Neural progenitor cell (in vitro differentiated cells): ENCODE results near the gene PDE5A. TPM values are rescaled to one million over a fixed set of nuclear protein-coding genes. Genes with fewer than 3 reads are reported as not detected.

Source experiments
- DNase-seq: peaks from one replicate; pipeline ENCODE4 v3.0.0-alpha.2; 2016; ENCODE audit warnings: low spot score
- H2AFZ ChIP-seq: fragments of 200-600 bp; sonication (generic); replicated peaks from 2 replicates; pipeline ENCODE4 v1.6.1; 2016; ENCODE audit warnings: antibody characterized with exemption
- H3F3A ChIP-seq: fragments of 200-600 bp; sonication (generic); 2 replicates; pipeline ENCODE4 v1.6.1; 2016; ENCODE audit warnings: antibody characterized with exemption, low read depth
- H3K27ac ChIP-seq: fragments of 200-600 bp; sonication (generic); 2 replicates; pipeline ENCODE4 v1.5.1; 2016; ENCODE audit warnings: mild to moderate bottlenecking
- H3K27me3 ChIP-seq: fragments of 200-600 bp; sonication (generic); 2 replicates; pipeline ENCODE4 v1.6.1; 2016; ENCODE audit warnings: mild to moderate bottlenecking, moderate library complexity
- H3K36me3 ChIP-seq: fragments of 200-600 bp; sonication (generic); 2 replicates; pipeline ENCODE4 v1.5.1; 2016
- H3K4me1 ChIP-seq: fragments of 200-600 bp; sonication (generic); 2 replicates; pipeline ENCODE4 v1.6.1; 2016; ENCODE audit warnings: mixed run types
- H3K4me2 ChIP-seq: fragments of 200-600 bp; sonication (generic); 2 replicates; pipeline ENCODE4 v1.6.1; 2016
- H3K4me3 ChIP-seq: fragments of 200-600 bp; sonication (generic); 2 replicates; pipeline ENCODE4 v1.5.1; 2016
- H3K79me2 ChIP-seq: fragments of 200-600 bp; sonication (generic); 2 replicates; pipeline ENCODE4 v1.6.1; 2016; ENCODE audit warnings: low read depth
- H3K9ac ChIP-seq: fragments of 200-600 bp; sonication (generic); 2 replicates; pipeline ENCODE4 v1.6.1; 2016
- H3K9me3 ChIP-seq: fragments of 200-600 bp; sonication (generic); 2 replicates; pipeline ENCODE4 v1.5.1; 2016; ENCODE audit warnings: low read depth
- H4K20me1 ChIP-seq: fragments of 200-600 bp; sonication (generic); 2 replicates; pipeline ENCODE4 v1.6.1; 2016; ENCODE audit warnings: low read depth
- H3K27ac Mint-ChIP-seq: 3 replicates; pipeline ENCODE4 v1.8.0; 2021; ENCODE audit warnings: mixed read lengths
- H3K27me3 Mint-ChIP-seq: 2 replicates; pipeline ENCODE4 v1.8.0; 2022; ENCODE audit warnings: low read depth, mild to moderate bottlenecking, inconsistent platforms, moderate library complexity, mixed read lengths; ENCODE audit not compliant: insufficient read depth
- H3K36me3 Mint-ChIP-seq: 3 replicates; pipeline ENCODE4 v1.8.0; 2021; ENCODE audit warnings: mixed read lengths
- H3K4me1 Mint-ChIP-seq: 3 replicates; pipeline ENCODE4 v1.8.0; 2021; ENCODE audit warnings: mixed read lengths
- H3K4me3 Mint-ChIP-seq: 3 replicates; pipeline ENCODE4 v1.8.0; 2021; ENCODE audit warnings: mild to moderate bottlenecking, moderate library complexity, mixed read lengths
- H3K9me3 Mint-ChIP-seq: 3 replicates; pipeline ENCODE4 v1.8.0; 2020; ENCODE audit warnings: mixed read lengths
- CTCF ChIP-seq: fragments of 200-600 bp; sonication (generic); IDR thresholded peaks from 2 replicates; pipeline ENCODE4 v1.5.1; 2017; ENCODE audit warnings: antibody characterized with exemption, mild to moderate bottlenecking
- EZH2 ChIP-seq: fragments of 200-600 bp; sonication (generic); IDR thresholded peaks from 2 replicates; pipeline ENCODE4 v1.6.1; 2017; ENCODE audit warnings: antibody characterized with exemption, mild to moderate bottlenecking, moderate library complexity
- EZH2phosphoT487 ChIP-seq: fragments of 200-600 bp; sonication (generic); IDR thresholded peaks from 2 replicates; pipeline ENCODE4 v1.6.1; 2017; ENCODE audit warnings: antibody characterized with exemption
- total RNA-seq: library from RNA; depleted of rRNA; stranded (reverse); fragments of >200 nt; gene quantifications from 2 replicates; pipeline ENCODE4 v1.2.3, GENCODE V29; 2015; ENCODE audit warnings: low replicate concordance

PDE5A gene
- total RNA-seq, 1 donor from 2014 or later, result 32.4 TPM

GRCh38 chr4:119518915-119519410 is 109.6 kb downstream of the PDE5A start:
- no peak overlapping the region for H3K4me3 ChIP-seq
- no peak overlapping the region for H2AFZ ChIP-seq
- H3K27me3 ChIP-seq, result no peaks in the 10 kb centered on the region
- peaks cover 27% of the 10 kb centered on the region for H3K36me3 Mint-ChIP-seq
- no peaks in the 10 kb centered on the region for H3K9me3 ChIP-seq
- H3K4me1 Mint-ChIP-seq, result peaks cover 14% of the 10 kb centered on the region
- H3K9me3 Mint-ChIP-seq, result no peaks in the 10 kb centered on the region
- H3K27ac Mint-ChIP-seq, result no peak overlapping the region
- peaks cover 22% of the 10 kb centered on the region for H3K4me1 ChIP-seq
- peaks cover 8% of the 10 kb centered on the region for H3F3A ChIP-seq
- H3K36me3 ChIP-seq, result peaks cover 4% of the 10 kb centered on the region
- TF ChIP-seq EZH2phosphoT487 (no peak), CTCF (no peak), EZH2 (no peak)
- no peaks in the 10 kb centered on the region for H4K20me1 ChIP-seq
- H3K4me3 Mint-ChIP-seq, result no peak overlapping the region
- peak; percentile 14 for DNase-seq
- H3K27ac ChIP-seq, result peak overlapping the region; percentile 63
- H3K79me2 ChIP-seq, result no peaks in the 10 kb centered on the region
- H3K9ac ChIP-seq, result peak overlapping the region; percentile 8
- H3K27me3 Mint-ChIP-seq, result no peaks in the 10 kb centered on the region
- peak overlapping the region; percentile 45 for H3K4me2 ChIP-seq

GRCh38 chr4:119518230-119518892 is 110.2 kb downstream of the PDE5A start:
- Histone ChIP-seq H3K4me3 (no peak overlapping the region), H3K4me2 (peak overlapping the region; percentile 45), H4K20me1 (no peaks in the 10 kb centered on the region), H3K27me3 (no peaks in the 10 kb centered on the region), H3K4me1 (peaks cover 22% of the 10 kb centered on the region), H3K79me2 (no peaks in the 10 kb centered on the region), H2AFZ (no peak overlapping the region), H3K9me3 (no peaks in the 10 kb centered on the region), H3F3A (peaks cover 8% of the 10 kb centered on the region), H3K36me3 (peaks cover 4% of the 10 kb centered on the region), H3K27ac (peak overlapping the region; percentile 63), H3K9ac (peak overlapping the region; percentile 8)
- Mint-ChIP-seq H3K36me3 (peaks cover 27% of the 10 kb centered on the region), H3K27me3 (no peaks in the 10 kb centered on the region), H3K4me3 (no peak overlapping the region), H3K9me3 (no peaks in the 10 kb centered on the region), H3K4me1 (peaks cover 19% of the 10 kb centered on the region), H3K27ac (no peak overlapping the region)
- no peak for TF ChIP-seq EZH2phosphoT487
- no peak for TF ChIP-seq EZH2
- no peak for TF ChIP-seq CTCF
- no peak for DNase-seq

GRCh38 chr4:119517361-119518229 is 111.0 kb downstream of the PDE5A start:
- H3K4me2 ChIP-seq, result no peak overlapping the region

More at GRCh38 chr4:119517361-119518229, 111.0 kb downstream of the PDE5A start:
- H3K36me3 ChIP-seq, result peaks cover 4% of the 10 kb centered on the region
- no peak overlapping the region for H2AFZ ChIP-seq
- Mint-ChIP-seq H3K27me3 (no peaks in the 10 kb centered on the region), H3K9me3 (no peaks in the 10 kb centered on the region), H3K36me3 (peaks cover 26% of the 10 kb centered on the region), H3K4me1 (peaks cover 22% of the 10 kb centered on the region), H3K4me3 (no peak overlapping the region), H3K27ac (no peak overlapping the region)
- no peak overlapping the region for H3K9ac ChIP-seq
- no peaks in the 10 kb centered on the region for H3K79me2 ChIP-seq
- DNase-seq, result no peak
- TF ChIP-seq EZH2phosphoT487, result no peak
- no peak for TF ChIP-seq EZH2
- no peak for TF ChIP-seq CTCF
- H3K27me3 ChIP-seq, result no peaks in the 10 kb centered on the region
- peaks cover 8% of the 10 kb centered on the region for H3F3A ChIP-seq
- H4K20me1 ChIP-seq, result no peaks in the 10 kb centered on the region
- no peaks in the 10 kb centered on the region for H3K9me3 ChIP-seq
- H3K27ac ChIP-seq, result no peak overlapping the region
- peaks cover 22% of the 10 kb centered on the region for H3K4me1 ChIP-seq
- no peak overlapping the region for H3K4me3 ChIP-seq
